Measurements from ENCODE around the gene ASPN.

The ASPN gene

DNA sequence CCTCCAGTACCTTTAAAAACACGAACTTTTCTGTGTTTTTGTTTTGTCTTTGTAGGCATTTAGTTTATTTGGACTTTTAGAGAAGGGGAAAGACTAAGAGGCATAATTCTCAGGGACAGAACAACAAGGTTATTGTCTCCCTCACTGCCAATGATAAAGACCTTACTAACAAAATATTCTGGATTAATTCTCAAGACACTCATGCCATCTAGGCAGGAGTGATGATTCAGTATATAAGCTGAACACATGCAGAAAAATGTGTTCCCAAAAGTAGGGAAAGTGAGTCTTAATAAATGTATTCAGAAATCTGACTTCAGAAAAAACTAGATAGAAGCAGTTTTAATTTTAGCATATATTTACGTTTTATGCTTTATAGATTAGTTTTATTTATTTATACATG is 17.4 kb upstream of the ASPN start:
- TF ChIP-seq TAF1 (IDR thresholded peaks at IDR 0.05; ENCODE audit: borderline replicate concordance, insufficient read depth, low read length): no peak
- TF ChIP-seq, protein P1, sequence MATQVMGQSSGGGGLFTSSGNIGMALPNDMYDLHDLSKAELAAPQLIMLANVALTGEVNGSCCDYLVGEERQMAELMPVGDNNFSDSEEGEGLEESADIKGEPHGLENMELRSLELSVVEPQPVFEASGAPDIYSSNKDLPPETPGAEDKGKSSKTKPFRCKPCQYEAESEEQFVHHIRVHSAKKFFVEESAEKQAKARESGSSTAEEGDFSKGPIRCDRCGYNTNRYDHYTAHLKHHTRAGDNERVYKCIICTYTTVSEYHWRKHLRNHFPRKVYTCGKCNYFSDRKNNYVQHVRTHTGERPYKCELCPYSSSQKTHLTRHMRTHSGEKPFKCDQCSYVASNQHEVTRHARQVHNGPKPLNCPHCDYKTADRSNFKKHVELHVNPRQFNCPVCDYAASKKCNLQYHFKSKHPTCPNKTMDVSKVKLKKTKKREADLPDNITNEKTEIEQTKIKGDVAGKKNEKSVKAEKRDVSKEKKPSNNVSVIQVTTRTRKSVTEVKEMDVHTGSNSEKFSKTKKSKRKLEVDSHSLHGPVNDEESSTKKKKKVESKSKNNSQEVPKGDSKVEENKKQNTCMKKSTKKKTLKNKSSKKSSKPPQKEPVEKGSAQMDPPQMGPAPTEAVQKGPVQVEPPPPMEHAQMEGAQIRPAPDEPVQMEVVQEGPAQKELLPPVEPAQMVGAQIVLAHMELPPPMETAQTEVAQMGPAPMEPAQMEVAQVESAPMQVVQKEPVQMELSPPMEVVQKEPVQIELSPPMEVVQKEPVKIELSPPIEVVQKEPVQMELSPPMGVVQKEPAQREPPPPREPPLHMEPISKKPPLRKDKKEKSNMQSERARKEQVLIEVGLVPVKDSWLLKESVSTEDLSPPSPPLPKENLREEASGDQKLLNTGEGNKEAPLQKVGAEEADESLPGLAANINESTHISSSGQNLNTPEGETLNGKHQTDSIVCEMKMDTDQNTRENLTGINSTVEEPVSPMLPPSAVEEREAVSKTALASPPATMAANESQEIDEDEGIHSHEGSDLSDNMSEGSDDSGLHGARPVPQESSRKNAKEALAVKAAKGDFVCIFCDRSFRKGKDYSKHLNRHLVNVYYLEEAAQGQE (IDR thresholded peaks at IDR 0.05; ENCODE audit: insufficient read depth in 1 of 2, low read depth in 2 of 2, low read length in 2 of 2): no peak
- TF ChIP-seq FOXP2 (optimal IDR thresholded peaks at IDR 0.05; ENCODE audit: borderline replicate concordance, extremely low read depth, extremely low read length, insufficient read depth): no peak
- TF ChIP-seq POLR2AphosphoS5 (IDR thresholded peaks at IDR 0.05; ENCODE audit: low read depth, low read length): no peak
- TF ChIP-seq SIN3A (IDR thresholded peaks at IDR 0.05; ENCODE audit: borderline replicate concordance, insufficient read depth, low read length): no peak

DNA sequence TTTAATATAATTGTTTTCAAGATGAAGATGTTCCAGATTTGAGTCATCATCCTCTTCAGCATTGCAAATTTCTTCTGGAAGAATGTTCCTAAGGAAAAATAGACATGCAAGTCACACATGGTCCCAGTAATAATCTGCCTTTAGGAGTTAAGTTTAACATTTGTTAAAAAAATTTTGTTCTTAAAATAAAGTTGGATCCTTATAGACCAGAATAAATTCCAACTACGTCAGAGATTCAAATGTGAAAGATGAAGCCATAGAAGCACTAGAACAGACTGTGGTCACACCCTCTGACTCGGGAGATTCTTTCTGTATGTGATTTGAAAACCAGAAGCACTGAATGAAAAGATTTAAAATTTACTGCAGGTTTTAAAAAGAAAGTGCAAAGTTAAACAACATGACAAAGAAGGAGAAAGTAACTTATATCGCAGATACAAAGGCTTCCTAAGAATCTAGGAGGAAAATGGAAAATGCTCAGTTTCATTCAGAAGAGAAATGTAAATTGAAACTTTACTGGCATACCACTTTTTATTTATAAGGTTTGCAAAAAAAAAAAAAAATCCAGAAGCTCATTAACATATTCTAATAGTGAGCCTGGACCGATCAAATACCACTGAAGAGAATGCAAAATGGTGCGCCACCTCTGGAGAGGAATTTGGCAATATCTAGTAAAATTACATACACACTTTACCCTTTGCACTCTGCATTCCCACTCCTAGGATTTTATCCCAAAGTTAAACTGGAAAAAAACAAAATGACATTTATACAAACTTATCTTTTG is 14.3 kb upstream of the ASPN start:
- no peak for TF ChIP-seq POLR2AphosphoS5 (IDR thresholded peaks at IDR 0.05; ENCODE audit: low read depth, low read length)
- no peak for TF ChIP-seq FOXP2 (optimal IDR thresholded peaks at IDR 0.05; ENCODE audit: borderline replicate concordance, extremely low read depth, extremely low read length, insufficient read depth)
- TF ChIP-seq TAF1 (IDR thresholded peaks at IDR 0.05; ENCODE audit: borderline replicate concordance, insufficient read depth, low read length): no peak
- TF ChIP-seq SIN3A (IDR thresholded peaks at IDR 0.05; ENCODE audit: borderline replicate concordance, insufficient read depth, low read length): no peak
- TF ChIP-seq, protein P1 (IDR thresholded peaks at IDR 0.05; ENCODE audit: insufficient read depth in 1 of 2, low read depth in 2 of 2, low read length in 2 of 2): no peak

DNA sequence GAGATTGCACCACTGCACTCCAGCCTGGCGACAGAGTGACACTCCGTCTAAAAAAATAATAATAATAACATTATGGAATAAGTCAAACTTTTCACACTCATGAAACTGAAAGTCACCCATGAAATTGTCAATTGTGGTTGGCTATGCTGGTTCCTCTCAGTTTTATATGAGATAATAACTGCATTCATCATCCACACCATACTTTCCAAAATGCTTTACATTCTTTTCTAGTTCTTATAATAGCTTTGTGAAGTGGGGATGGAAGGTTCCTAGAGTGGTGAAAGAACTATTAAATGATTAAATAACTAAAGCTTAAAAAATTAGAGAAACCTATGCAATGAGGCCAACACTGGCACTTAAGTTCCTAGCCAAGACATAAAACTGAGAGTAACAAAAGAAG is 12.6 kb upstream of the ASPN start:
- TF ChIP-seq SIN3A (IDR thresholded peaks at IDR 0.05; ENCODE audit: borderline replicate concordance, insufficient read depth, low read length) (no peak), FOXP2 (optimal IDR thresholded peaks at IDR 0.05; ENCODE audit: borderline replicate concordance, extremely low read depth, extremely low read length, insufficient read depth) (no peak), TAF1 (IDR thresholded peaks at IDR 0.05; ENCODE audit: borderline replicate concordance, insufficient read depth, low read length) (no peak), POLR2AphosphoS5 (IDR thresholded peaks at IDR 0.05; ENCODE audit: low read depth, low read length) (no peak)
- TF ChIP-seq, protein P1 (IDR thresholded peaks at IDR 0.05; ENCODE audit: insufficient read depth in 1 of 2, low read depth in 2 of 2, low read length in 2 of 2): no peak

DNA sequence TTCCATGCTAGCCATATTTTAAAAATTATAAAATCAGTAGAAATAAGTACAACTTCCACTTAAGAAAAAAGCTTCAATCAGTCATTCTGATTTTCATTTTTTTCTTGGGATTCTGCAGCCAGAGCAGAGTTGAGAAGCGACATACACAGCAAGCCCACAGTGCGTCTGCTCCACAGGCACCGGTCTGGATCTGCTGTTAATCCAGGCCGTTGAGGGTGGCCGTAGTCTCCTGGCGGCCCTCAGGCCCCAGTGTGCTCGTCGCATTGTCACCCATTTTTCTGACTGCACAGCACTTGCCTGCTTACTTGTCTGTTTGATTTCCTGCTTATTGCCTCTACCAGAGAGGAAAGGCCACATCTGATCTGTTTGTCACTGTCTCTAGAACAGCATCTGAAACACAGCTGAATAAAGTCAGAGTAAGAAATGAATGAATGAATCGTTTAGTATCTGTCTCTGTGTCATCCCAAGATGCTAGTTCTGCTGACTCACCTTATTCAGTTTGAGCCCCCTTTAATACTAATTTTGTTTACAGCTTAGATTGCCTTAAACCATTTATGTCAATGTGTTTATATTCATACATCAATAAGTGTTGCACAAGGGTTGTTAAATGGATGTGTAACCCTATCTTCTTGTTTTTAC is 11.6 kb upstream of the ASPN start:
- TF ChIP-seq POLR2AphosphoS5 (IDR thresholded peaks at IDR 0.05; ENCODE audit: low read depth, low read length): no peak
- TF ChIP-seq TAF1 (IDR thresholded peaks at IDR 0.05; ENCODE audit: borderline replicate concordance, insufficient read depth, low read length): no peak
- TF ChIP-seq, protein P1 (IDR thresholded peaks at IDR 0.05; ENCODE audit: insufficient read depth in 1 of 2, low read depth in 2 of 2, low read length in 2 of 2): no peak
- no peak for TF ChIP-seq SIN3A (IDR thresholded peaks at IDR 0.05; ENCODE audit: borderline replicate concordance, insufficient read depth, low read length)
- TF ChIP-seq FOXP2 (optimal IDR thresholded peaks at IDR 0.05; ENCODE audit: borderline replicate concordance, extremely low read depth, extremely low read length, insufficient read depth): no peak
